K562 (cell line): ENCODE data around the gene R3HDM2. TPM values are rescaled to one million over a fixed set of nuclear protein-coding genes. Genes with fewer than 3 reads are reported as not detected.

ENCODE experiments used
- ATF1 ChIP-seq, 2 experiments: fragments of 450-650 bp in 1 of 2; IDR thresholded peaks; 2 replicates each; pipeline ENCODE4 v1.6.1; 2016; ENCODE audit warnings: missing compliant biosample characterization in 1 of 2, missing genetic modification characterization in 1 of 2
- BRD4 ChIP-seq: fragments of 200-600 bp; sonication (generic); IDR thresholded peaks from 2 replicates; pipeline ENCODE4 v1.6.1; 2017; ENCODE audit warnings: inconsistent platforms
- CBFA2T3 ChIP-seq: fragments of 450-650 bp; IDR thresholded peaks from 2 replicates; pipeline ENCODE4 v1.6.1; 2017
- CBX1 ChIP-seq: sonication (generic); IDR thresholded peaks from 2 replicates; pipeline ENCODE4 v1.6.1; 2016; ENCODE audit warnings: antibody characterized with exemption, low read depth, mild to moderate bottlenecking
- CBX2 ChIP-seq: fragments of 200-600 bp; sonication (generic); IDR thresholded peaks from one replicate; pipeline ENCODE4 v1.6.1; 2012; ENCODE audit warnings: mild to moderate bottlenecking, low read length, inconsistent platforms; ENCODE audit not compliant: insufficient read depth, poor library complexity, severe bottlenecking
- ETS1 ChIP-seq: conservative IDR thresholded peaks from 2 replicates; pipeline ENCODE4 v1.6.1; 2011; ENCODE audit warnings: low read depth, mild to moderate bottlenecking, low read length; ENCODE audit not compliant: control insufficient read depth
- KLF1 ChIP-seq: fragments of 450-650 bp; IDR thresholded peaks from 2 replicates; pipeline ENCODE4 v1.6.1; 2016; ENCODE audit warnings: missing genetic modification characterization, missing compliant biosample characterization
- MYC ChIP-seq, 2 experiments: fragments of 250-450 bp in 1 of 2; sonication (Bioruptor Pico) in 1 of 2; IDR thresholded peaks; 2 replicates each; pipeline versions ENCODE4 v1.5.1 to v1.6.1; 2012 to 2021; ENCODE audit warnings: low read depth in 2 of 2, borderline replicate concordance in 1 of 2, improper control_type of control experiment in 1 of 2, low read length in 1 of 2, mild to moderate bottlenecking in 1 of 2, moderate library complexity in 1 of 2
- PHF21A ChIP-seq: fragments of 450-650 bp; IDR thresholded peaks from 2 replicates; pipeline ENCODE4 v1.6.1; 2017; ENCODE audit warnings: low read depth, borderline replicate concordance
- RBM15 ChIP-seq: fragments of 200-400 bp; formaldehyde crosslinking; IDR thresholded peaks from 2 replicates; pipeline ENCODE4 v1.6.1; 2018; ENCODE audit warnings: mild to moderate bottlenecking, low read length, moderate library complexity; ENCODE audit not compliant: insufficient read depth
- TAF9B ChIP-seq: fragments of 450-650 bp; IDR thresholded peaks from 2 replicates; pipeline ENCODE4 v1.6.1; 2018; ENCODE audit warnings: mild to moderate bottlenecking; ENCODE audit not compliant: partially characterized antibody
- THRA ChIP-seq: fragments of 450-650 bp; IDR thresholded peaks from 2 replicates; pipeline ENCODE4 v1.6.1; 2017; ENCODE audit warnings: mild to moderate bottlenecking, moderate library complexity
- ZBTB11 ChIP-seq, 3 experiments: fragments of 200-800 bp in 1 of 3; fragments of 250-450 bp in 1 of 3; fragments of 450-650 bp in 1 of 3; sonication (Bioruptor Pico) in 1 of 3; sonication (Bioruptor generic) in 1 of 3; formaldehyde crosslinking in 1 of 3; IDR thresholded peaks; 2 replicates each; pipeline versions ENCODE4 v1.6.1 to v1.8.0; 2016 to 2022; ENCODE audit warnings: mild to moderate bottlenecking in 2 of 3, missing genetic modification characterization in 2 of 3, missing compliant biosample characterization in 1 of 3, moderate library complexity in 1 of 3
- ZNF354B ChIP-seq: fragments of 250-450 bp; sonication (Bioruptor Pico); IDR thresholded peaks from 2 replicates; pipeline ENCODE4 v1.4.0; 2020
- polyA plus RNA-seq, 8 experiments: library from polyadenylated mRNA; depleted of rRNA in 4 of 8; stranded (reverse) in 5 of 8; unstranded in 3 of 8; fragments of >200 nt; fragmentation: Nextera tagmentation in 2 of 8; fragmentation: Illumina TruSeq in 1 of 8; extraction: Ambion mirVana in 2 of 8; extraction: Trizol in 1 of 8; gene quantifications; 2 replicates each; pipeline versions ENCODE4 v1.2.1 to v1.2.3, GENCODE V29; 2011 to 2014; ENCODE audit warnings: inconsistent platforms in 1 of 8, missing spikeins in 1 of 8
- total RNA-seq, 7 experiments: library from RNA; depleted of rRNA in 6 of 7; stranded (reverse); fragments of >200 nt in 6 of 7; fragmentation: Illumina TruSeq in 2 of 7; extraction: Trizol in 2 of 7; gene quantifications; 2 replicates each; pipeline versions ENCODE4 v1.2.1 to v1.2.3, GENCODE V29; 2011 to 2021; ENCODE audit warnings: low replicate concordance in 1 of 7
- TF ChIP-seq, protein P1 (sequence below): sonication (generic); formaldehyde crosslinking; IDR thresholded peaks from 2 replicates; pipeline ENCODE4 v1.4.0; 2020; ENCODE audit warnings: mild to moderate bottlenecking, missing genetic modification reagents
- TF ChIP-seq, protein P2 (sequence below): fragments of 450-650 bp; IDR thresholded peaks from 2 replicates; pipeline ENCODE4 v1.6.1; 2014; ENCODE audit warnings: low read depth, mild to moderate bottlenecking, moderate library complexity, borderline replicate concordance

The R3HDM2 gene
- total and polyA plus RNA-seq, 9 of the 15 experiments (the other 6 are each of a cell fraction or from before 2014, with no cell fraction given): 3.3 to 18.8 (median 9.0) TPM

DNA sequence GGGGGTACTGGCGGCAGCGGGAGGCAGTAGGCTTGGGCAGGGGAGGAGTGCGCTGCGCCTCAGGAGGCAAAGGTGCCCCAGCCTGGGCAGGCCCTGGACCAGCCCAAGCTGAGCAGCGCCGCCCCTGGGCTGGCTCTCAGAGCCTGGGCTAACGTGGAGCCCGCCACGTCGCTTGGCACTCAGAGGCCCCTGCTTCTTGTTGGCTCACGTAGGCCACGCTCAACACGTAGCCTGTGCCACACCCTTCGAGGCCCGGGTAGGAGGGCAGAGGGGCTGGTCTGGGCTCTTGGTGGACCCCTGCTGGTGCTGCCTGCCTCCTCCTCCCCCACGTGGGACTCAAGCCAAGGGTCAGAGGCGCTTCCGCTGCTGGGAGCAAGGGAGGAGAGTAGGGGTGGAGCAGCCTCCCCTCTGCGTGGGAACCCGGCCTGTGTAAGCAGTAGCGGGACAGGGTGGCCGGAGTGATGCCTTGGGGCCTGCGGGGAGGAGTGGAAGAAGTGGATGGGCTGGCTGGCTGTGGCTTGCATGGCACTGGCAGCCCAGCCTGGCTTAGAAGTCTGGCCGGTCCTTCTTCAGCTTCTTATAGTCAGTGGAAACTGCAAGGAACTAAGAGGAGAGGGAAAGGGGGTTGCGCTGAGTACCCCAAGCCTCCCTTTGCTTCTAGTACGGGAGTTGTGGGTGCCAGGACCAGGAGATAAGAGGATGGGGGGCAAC, 195.7 kb downstream of the R3HDM2 start (continued):
- TF ChIP-seq ETS1: peak; percentile 30; the same call in 1 of the 2 replicates
- TF ChIP-seq KLF1: no peak
- peak; percentile 59; the same call in 1 of the 2 replicates for TF ChIP-seq CBX1
- no peak for TF ChIP-seq BRD4
- no peak for TF ChIP-seq ZNF354B (CRISPR knock-in tag)
- no peak for TF ChIP-seq RBM15
- no peak for TF ChIP-seq MYC (IDR thresholded peaks at IDR 0.05; ENCODE audit: low read depth, low read length)
- peak; percentile 15; the same call in 1 of the 2 replicates for TF ChIP-seq MYC (CRISPR knock-in tag; IDR thresholded peaks at IDR 0.05; ENCODE audit: borderline replicate concordance, low read depth)
- TF ChIP-seq PHF21A: no peak
- no peak for TF ChIP-seq ATF1 (CRISPR knock-in tag; IDR thresholded peaks at IDR 0.05)
- no peak for TF ChIP-seq ATF1 (tag; IDR thresholded peaks at IDR 0.05)
- TF ChIP-seq CBFA2T3: peak; percentile 22; the same call in 1 of the 2 replicates
- no peak for TF ChIP-seq TAF9B
- 0 out of 6 replicates have a peak, but pooled peaks of 1 of the 3 experiments have one; percentile 11 for TF ChIP-seq ZBTB11 (CRISPR knock-in tag; IDR thresholded peaks at IDR 0.05)
- TF ChIP-seq, protein P1, sequence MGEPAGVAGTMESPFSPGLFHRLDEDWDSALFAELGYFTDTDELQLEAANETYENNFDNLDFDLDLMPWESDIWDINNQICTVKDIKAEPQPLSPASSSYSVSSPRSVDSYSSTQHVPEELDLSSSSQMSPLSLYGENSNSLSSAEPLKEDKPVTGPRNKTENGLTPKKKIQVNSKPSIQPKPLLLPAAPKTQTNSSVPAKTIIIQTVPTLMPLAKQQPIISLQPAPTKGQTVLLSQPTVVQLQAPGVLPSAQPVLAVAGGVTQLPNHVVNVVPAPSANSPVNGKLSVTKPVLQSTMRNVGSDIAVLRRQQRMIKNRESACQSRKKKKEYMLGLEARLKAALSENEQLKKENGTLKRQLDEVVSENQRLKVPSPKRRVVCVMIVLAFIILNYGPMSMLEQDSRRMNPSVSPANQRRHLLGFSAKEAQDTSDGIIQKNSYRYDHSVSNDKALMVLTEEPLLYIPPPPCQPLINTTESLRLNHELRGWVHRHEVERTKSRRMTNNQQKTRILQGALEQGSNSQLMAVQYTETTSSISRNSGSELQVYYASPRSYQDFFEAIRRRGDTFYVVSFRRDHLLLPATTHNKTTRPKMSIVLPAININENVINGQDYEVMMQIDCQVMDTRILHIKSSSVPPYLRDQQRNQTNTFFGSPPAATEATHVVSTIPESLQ: no peak
- TF ChIP-seq, protein P2, sequence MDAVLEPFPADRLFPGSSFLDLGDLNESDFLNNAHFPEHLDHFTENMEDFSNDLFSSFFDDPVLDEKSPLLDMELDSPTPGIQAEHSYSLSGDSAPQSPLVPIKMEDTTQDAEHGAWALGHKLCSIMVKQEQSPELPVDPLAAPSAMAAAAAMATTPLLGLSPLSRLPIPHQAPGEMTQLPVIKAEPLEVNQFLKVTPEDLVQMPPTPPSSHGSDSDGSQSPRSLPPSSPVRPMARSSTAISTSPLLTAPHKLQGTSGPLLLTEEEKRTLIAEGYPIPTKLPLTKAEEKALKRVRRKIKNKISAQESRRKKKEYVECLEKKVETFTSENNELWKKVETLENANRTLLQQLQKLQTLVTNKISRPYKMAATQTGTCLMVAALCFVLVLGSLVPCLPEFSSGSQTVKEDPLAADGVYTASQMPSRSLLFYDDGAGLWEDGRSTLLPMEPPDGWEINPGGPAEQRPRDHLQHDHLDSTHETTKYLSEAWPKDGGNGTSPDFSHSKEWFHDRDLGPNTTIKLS: no peak
- TF ChIP-seq CBX2: no peak
- TF ChIP-seq THRA: no peak
